Fibroblast of lung (primary cell): ENCODE results near the gene EIF4E2.

Experiments used
- EZH2 ChIP-seq: IDR thresholded peaks from 2 replicates; pipeline ENCODE4 v1.5.1; 2012; ENCODE audit warnings: low read length, control low read depth, mild to moderate bottlenecking; ENCODE audit errors: missing control alignments
- TF ChIP-seq, protein P1 (sequence below), 2 donors: IDR thresholded peaks in 1 of 2; conservative IDR thresholded peaks in 1 of 2; 1 replicate in 1 of 2; 2 replicates in 1 of 2; pipeline ENCODE4 v1.5.1; 2011 to 2012; ENCODE audit warnings: low read length in 2 of 2, control low read depth in 1 of 2, inconsistent platforms in 1 of 2, low read depth in 1 of 2, mild to moderate bottlenecking in 1 of 2

DNA sequence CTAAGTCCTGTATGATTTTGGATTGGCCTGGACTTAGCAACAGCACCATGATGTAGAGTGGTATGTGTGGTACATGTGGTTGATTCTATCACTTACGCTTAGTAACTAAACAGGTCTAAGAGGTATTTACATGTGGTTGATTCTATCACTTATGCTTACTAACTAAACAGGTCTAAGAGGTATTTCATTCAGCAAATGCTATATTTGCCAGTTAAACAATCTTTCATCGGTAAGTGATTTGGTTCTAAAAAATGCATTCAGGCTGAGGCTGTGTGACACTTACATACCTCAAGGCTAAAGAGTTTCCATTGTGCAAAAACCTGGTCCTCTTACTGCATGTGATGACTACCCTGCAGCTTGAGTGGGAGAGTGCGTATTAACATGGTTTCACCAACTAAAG is 13.1 kb downstream of the EIF4E2 start:
- TF ChIP-seq, protein P1, sequence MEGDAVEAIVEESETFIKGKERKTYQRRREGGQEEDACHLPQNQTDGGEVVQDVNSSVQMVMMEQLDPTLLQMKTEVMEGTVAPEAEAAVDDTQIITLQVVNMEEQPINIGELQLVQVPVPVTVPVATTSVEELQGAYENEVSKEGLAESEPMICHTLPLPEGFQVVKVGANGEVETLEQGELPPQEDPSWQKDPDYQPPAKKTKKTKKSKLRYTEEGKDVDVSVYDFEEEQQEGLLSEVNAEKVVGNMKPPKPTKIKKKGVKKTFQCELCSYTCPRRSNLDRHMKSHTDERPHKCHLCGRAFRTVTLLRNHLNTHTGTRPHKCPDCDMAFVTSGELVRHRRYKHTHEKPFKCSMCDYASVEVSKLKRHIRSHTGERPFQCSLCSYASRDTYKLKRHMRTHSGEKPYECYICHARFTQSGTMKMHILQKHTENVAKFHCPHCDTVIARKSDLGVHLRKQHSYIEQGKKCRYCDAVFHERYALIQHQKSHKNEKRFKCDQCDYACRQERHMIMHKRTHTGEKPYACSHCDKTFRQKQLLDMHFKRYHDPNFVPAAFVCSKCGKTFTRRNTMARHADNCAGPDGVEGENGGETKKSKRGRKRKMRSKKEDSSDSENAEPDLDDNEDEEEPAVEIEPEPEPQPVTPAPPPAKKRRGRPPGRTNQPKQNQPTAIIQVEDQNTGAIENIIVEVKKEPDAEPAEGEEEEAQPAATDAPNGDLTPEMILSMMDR (conservative IDR thresholded peaks at IDR 0.05 in 1 of 2, IDR thresholded peaks at IDR 0.05 in 1 of 2; ENCODE audit: low read depth in 1 of 2, low read length in 2 of 2), result no peak
- TF ChIP-seq EZH2, result no peak
